Central memory CD8-positive, alpha-beta T cell (primary cell): Measurements from ENCODE around the gene LAG3.

Experiments used
- ATAC-seq: fragments of 150-1000 bp; cut with Tn5 transposase; replicated peaks from 2 replicates; pipeline ENCODE4 v1.10.0; 2022; ENCODE audit warnings: mild to moderate bottlenecking, moderate FRiP score, moderate number of reproducible peaks; ENCODE audit not compliant: poor library complexity, severe bottlenecking; ENCODE audit errors: extremely low read depth
- DNase-seq, 2 donors: peaks; one replicate each; pipeline ENCODE4 v3.0.0; 2021; ENCODE audit warnings: low spot score in 2 of 2
- H3K27ac Mint-ChIP-seq: one replicate; pipeline ENCODE4 v1.8.0; 2022; ENCODE audit warnings: low read depth, mild to moderate bottlenecking, moderate library complexity, mixed read lengths
- H3K27me3 Mint-ChIP-seq: one replicate; pipeline ENCODE4 v1.8.0; 2022; ENCODE audit warnings: mixed read lengths
- H3K36me3 Mint-ChIP-seq: one replicate; pipeline ENCODE4 v1.8.0; 2022; ENCODE audit warnings: mild to moderate bottlenecking, moderate library complexity, mixed read lengths; ENCODE audit not compliant: insufficient read depth
- H3K4me1 Mint-ChIP-seq: one replicate; pipeline ENCODE4 v1.8.0; 2022; ENCODE audit warnings: mixed read lengths
- H3K4me3 Mint-ChIP-seq: one replicate; pipeline ENCODE4 v1.8.0; 2022; ENCODE audit warnings: mild to moderate bottlenecking, moderate library complexity, mixed read lengths
- H3K9me3 Mint-ChIP-seq: one replicate; pipeline ENCODE4 v1.8.0; 2022; ENCODE audit warnings: mixed read lengths

Gene LAG3

GRCh38 chr12:6778574-6779550 lies 6.5 kb downstream of the LAG3 start:
- DNase-seq (peak; percentile 77 to 79), ATAC-seq (peak; percentile 57)
- H3K36me3 Mint-ChIP-seq: peaks cover 9% of the 10 kb centered on the region
- peak overlapping the region; percentile 75 for H3K4me3 Mint-ChIP-seq
- H3K9me3 Mint-ChIP-seq: no peaks in the 10 kb centered on the region
- peak overlapping the region; percentile 87 for H3K27ac Mint-ChIP-seq
- H3K27me3 Mint-ChIP-seq: peaks cover 6% of the 10 kb centered on the region
- H3K4me1 Mint-ChIP-seq: peaks cover 42% of the 10 kb centered on the region

- Mint-ChIP-seq H3K36me3 (peaks cover 6% of the 10 kb centered on the region), H3K4me1 (peaks cover 32% of the 10 kb centered on the region), H3K27me3 (peaks cover 6% of the 10 kb centered on the region), H3K9me3 (no peaks in the 10 kb centered on the region), H3K27ac (no peak overlapping the region), H3K4me3 (no peak overlapping the region)
- ATAC-seq (no peak), DNase-seq (no peak)
Observed at GRCh38 chr12:6779708-6780432, 7.5 kb downstream of the LAG3 start.

- no peak for DNase-seq
- H3K27ac Mint-ChIP-seq: no peak overlapping the region
- peaks cover 6% of the 10 kb centered on the region for H3K27me3 Mint-ChIP-seq
- H3K36me3 Mint-ChIP-seq: peaks cover 6% of the 10 kb centered on the region
- peaks cover 25% of the 10 kb centered on the region for H3K4me1 Mint-ChIP-seq
- H3K9me3 Mint-ChIP-seq: no peaks in the 10 kb centered on the region
- no peak overlapping the region for H3K4me3 Mint-ChIP-seq
- ATAC-seq: no peak
Observed at GRCh38 chr12:6780573-6780972, 8.3 kb downstream of the LAG3 start.

DNA sequence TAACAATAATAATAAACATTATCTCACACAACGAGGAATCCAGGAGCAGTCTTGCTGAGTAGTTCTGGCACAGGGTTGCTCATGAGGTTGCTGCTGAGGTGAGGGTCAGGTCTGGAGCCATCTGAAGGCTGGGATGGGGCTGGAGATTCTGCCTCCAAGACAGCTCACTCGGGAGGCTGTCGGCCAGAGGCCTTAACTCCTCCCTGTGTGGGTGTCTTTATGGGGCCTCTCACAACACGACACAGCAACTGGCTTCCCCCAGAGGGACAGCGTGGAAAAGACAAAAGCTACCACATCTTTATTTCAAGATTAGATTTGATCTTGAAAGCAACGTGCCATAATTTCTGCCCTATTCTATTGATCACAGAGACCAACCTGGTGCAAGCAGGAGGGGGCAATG lies 9.8 kb downstream of the LAG3 start:
- no peak for ATAC-seq
- H3K27me3 Mint-ChIP-seq: peaks cover 6% of the 10 kb centered on the region
- DNase-seq: no peak
- H3K4me3 Mint-ChIP-seq: no peak overlapping the region
- H3K36me3 Mint-ChIP-seq: peaks cover 7% of the 10 kb centered on the region
- H3K4me1 Mint-ChIP-seq: peaks cover 19% of the 10 kb centered on the region
- H3K9me3 Mint-ChIP-seq: no peaks in the 10 kb centered on the region
- H3K27ac Mint-ChIP-seq: no peak overlapping the region

GRCh38 chr12:6782850-6783566 lies 10.7 kb downstream of the LAG3 start:
- Mint-ChIP-seq H3K36me3 (peaks cover 7% of the 10 kb centered on the region), H3K27ac (peak overlapping the region; percentile 33), H3K4me3 (no peak overlapping the region), H3K9me3 (no peaks in the 10 kb centered on the region), H3K4me1 (peaks cover 19% of the 10 kb centered on the region), H3K27me3 (peaks cover 6% of the 10 kb centered on the region)
- DNase-seq: no peak
- no peak for ATAC-seq

GRCh38 chr12:6783828-6784227 lies 11.5 kb downstream of the LAG3 start:
- Mint-ChIP-seq H3K27me3 (peaks cover 6% of the 10 kb centered on the region), H3K27ac (peak overlapping the region; percentile 33), H3K36me3 (peaks cover 4% of the 10 kb centered on the region), H3K4me3 (no peak overlapping the region), H3K9me3 (no peaks in the 10 kb centered on the region), H3K4me1 (peaks cover 11% of the 10 kb centered on the region)
- DNase-seq: no peak
- no peak for ATAC-seq

DNA sequence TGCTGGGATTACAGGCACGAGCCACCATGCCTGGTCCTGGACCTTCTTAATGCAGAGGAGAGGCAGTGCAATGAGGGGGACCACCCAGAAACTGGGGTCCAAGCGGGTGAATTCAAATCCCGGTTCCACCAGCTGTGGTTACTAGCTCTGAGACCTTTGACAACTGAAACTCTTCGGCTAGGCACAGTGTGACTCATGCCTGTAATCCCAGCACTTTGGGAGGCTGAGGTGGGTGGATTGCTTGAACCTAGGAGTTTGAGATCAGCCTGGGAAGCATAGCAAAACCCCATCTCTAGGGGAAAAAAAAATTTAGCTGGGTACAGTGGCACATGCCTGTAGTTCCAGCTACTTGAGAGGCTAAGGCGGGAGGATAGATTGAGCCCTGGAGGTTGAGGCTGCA lies 12.0 kb downstream of the LAG3 start:
- no peak for DNase-seq
- Mint-ChIP-seq H3K36me3 (peaks cover 4% of the 10 kb centered on the region), H3K27me3 (peaks cover 6% of the 10 kb centered on the region), H3K9me3 (no peaks in the 10 kb centered on the region), H3K4me3 (no peak overlapping the region), H3K4me1 (peaks cover 7% of the 10 kb centered on the region), H3K27ac (no peak overlapping the region)
- no peak for ATAC-seq

- peaks cover 7% of the 10 kb centered on the region for H3K4me1 Mint-ChIP-seq
- H3K4me3 Mint-ChIP-seq: no peak overlapping the region
- H3K27ac Mint-ChIP-seq: no peak overlapping the region
- no peaks in the 10 kb centered on the region for H3K9me3 Mint-ChIP-seq
- H3K36me3 Mint-ChIP-seq: peaks cover 4% of the 10 kb centered on the region
- ATAC-seq: no peak
- H3K27me3 Mint-ChIP-seq: peaks cover 6% of the 10 kb centered on the region
- no peak for DNase-seq
Observed at GRCh38 chr12:6784761-6785160, 12.4 kb downstream of the LAG3 start.

DNA sequence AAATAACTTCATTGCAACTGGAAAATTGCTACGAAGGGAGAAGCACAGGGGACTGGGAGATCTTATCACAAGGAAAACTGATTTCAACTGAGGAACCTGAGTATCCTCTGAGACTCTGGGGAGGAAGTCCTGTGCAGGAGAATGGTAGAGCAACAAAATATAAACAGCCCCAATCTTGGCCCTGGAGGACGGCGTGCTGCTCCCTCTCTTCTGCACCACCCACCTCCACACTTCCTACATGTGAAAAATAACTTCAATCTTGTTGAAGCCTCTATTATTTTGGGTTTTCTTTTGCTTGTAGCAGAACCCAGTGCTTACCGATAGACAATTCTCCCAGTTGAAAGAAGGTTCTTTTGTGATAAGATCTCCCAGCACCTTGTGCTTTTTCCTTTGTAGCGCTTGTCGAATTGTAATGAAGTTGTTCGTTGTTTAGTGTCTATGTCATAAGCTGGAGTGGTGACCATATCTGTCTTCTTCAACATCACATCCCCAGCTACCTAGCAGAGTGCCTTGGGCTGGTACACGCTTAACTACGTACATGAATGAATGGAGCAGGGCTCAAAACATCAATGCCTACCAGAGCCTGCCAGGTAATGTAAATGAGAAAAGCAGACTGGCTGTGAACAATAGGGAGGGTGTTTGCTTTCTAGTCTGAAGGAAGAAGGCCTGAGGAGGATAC lies 14.2 kb downstream of the LAG3 start:
- Mint-ChIP-seq H3K27ac (no peak overlapping the region), H3K36me3 (peaks cover 4% of the 10 kb centered on the region), H3K9me3 (no peaks in the 10 kb centered on the region), H3K4me1 (peaks cover 7% of the 10 kb centered on the region), H3K27me3 (peaks cover 6% of the 10 kb centered on the region), H3K4me3 (no peak overlapping the region)
- ATAC-seq (peak; percentile 54), DNase-seq (no peak)

GRCh38 chr12:6787309-6787708 lies 15.0 kb downstream of the LAG3 start:
- Mint-ChIP-seq H3K4me3 (no peak overlapping the region), H3K4me1 (peaks cover 8% of the 10 kb centered on the region), H3K27me3 (peaks cover 11% of the 10 kb centered on the region), H3K36me3 (peaks cover 4% of the 10 kb centered on the region), H3K27ac (no peak overlapping the region), H3K9me3 (no peaks in the 10 kb centered on the region)
- ATAC-seq: no peak
- DNase-seq: no peak

DNA sequence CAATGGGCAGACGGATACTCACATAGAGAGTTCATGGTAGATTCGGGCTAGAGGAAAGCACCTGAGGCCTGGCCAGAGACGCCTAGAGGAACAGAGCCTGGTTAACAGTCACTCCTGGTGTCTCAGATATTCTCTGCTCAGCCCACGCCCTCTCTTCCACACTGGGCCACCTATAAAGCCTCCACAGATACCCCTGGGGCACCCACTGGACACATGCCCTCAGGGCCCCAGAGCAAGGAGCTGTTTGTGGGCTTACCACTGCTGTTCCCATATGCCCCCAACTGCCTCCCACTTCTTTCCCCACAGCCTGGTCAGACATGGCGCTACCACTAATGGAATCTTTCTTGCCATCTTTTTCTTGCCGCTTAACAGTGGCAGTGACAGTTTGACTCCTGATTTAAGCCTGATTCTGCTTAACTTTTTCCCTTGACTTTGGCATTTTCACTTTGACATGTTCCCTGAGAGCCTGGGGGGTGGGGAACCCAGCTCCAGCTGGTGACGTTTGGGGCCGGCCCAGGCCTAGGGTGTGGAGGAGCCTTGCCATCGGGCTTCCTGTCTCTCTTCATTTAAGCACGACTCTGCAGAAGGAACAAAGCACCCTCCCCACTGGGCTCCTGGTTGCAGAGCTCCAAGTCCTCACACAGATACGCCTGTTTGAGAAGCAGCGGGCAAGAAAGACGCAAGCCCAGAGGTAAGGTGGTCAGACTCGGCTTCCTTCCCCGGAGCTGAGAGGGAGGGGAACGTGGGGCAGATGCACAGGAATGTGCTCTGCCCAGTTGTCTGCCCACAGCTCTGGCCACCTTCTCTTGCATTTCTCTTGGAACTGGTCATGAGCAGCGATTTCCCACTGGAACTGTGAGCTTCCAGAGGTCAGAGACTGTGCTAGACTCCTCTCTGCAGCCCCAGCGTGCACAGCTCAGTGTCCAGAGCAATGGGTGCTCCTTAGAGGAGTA lies 16.9 kb downstream of the LAG3 start, which contains the start of gene CD4:
TSS of gene CD4 (plus strand) at position 557 of the 953 bp plus-strand sequence. CDS start 10,611 bp downstream, outside the sequence.
- no peak for DNase-seq
- Mint-ChIP-seq H3K36me3 (peaks cover 4% of the 10 kb centered on the region), H3K27ac (no peak within 1 kb of the TSS), H3K4me1 (peaks cover 13% of the 10 kb centered on the region), H3K9me3 (no peaks in the 10 kb centered on the region), H3K27me3 (peaks cover 10% of the 10 kb centered on the region), H3K4me3 (peak within 1 kb of the TSS; percentile 8)
- ATAC-seq: no peak
